Nephron (organoid): Measurements from ENCODE around the gene SH3BP1.
"Not testable (repeated sequence)": the region's sequence is repeated elsewhere in the genome, so short reads cannot be mapped to it uniquely, and the experiment has no call there.

Experiments used
- H3K27ac Mint-ChIP-seq, 3 experiments: 2 replicates each; pipeline ENCODE4 v1.8.0; 2020; ENCODE audit warnings: mixed read lengths in 3 of 3, mild to moderate bottlenecking in 2 of 3, moderate library complexity in 1 of 3
- H3K27me3 Mint-ChIP-seq: 2 replicates; pipeline ENCODE4 v1.8.0; 2021; ENCODE audit warnings: low read depth, mild to moderate bottlenecking, moderate library complexity, mixed read lengths
- H3K36me3 Mint-ChIP-seq: 2 replicates; pipeline ENCODE4 v1.8.0; 2020; ENCODE audit warnings: low read depth, mixed read lengths
- H3K4me1 Mint-ChIP-seq: 2 replicates; pipeline ENCODE4 v1.8.0; 2020; ENCODE audit warnings: mixed read lengths
- H3K4me3 Mint-ChIP-seq, 3 experiments: 2 replicates each; pipeline ENCODE4 v1.8.0; 2020; ENCODE audit warnings: mild to moderate bottlenecking in 3 of 3, mixed read lengths in 3 of 3, moderate library complexity in 2 of 3
- H3K9me3 Mint-ChIP-seq: 2 replicates; pipeline ENCODE4 v1.8.0; 2020; ENCODE audit warnings: mixed read lengths
- CTCF ChIP-seq, 3 experiments: fragments of 200-600 bp; sonication (generic); IDR thresholded peaks; one replicate each; pipeline ENCODE4 v1.5.0; 2021; ENCODE audit warnings: antibody characterized with exemption in 3 of 3; ENCODE audit not compliant: unreplicated experiment in 3 of 3

The SH3BP1 gene

DNA sequence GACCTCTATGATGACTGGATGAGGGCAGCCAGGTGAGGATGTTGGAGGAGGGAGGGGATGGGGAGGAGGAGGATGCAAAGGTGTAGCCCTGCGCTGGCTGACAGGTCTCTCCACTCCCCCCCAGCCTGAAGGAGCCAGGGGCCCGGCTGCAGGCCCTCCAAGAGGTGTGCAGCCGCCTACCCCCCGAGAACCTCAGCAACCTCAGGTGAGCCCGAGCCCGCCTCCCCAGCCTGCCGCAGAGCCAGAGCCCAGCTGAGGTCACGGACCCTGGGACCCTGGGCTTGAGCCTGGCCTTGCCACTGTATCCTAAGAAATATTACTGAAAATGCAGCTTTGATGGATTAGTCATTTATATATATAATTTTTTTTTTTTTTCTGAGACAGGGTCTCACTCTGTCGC lies 7.8 kb downstream of the SH3BP1 start:
- TF ChIP-seq CTCF (IDR thresholded peaks at IDR 0.05; ENCODE audit: unreplicated experiment in 3 of 3), result no peak
- Mint-ChIP-seq H3K27me3 (no peaks in the 10 kb centered on the region), H3K27ac (no peak overlapping the region), H3K9me3 (no peaks in the 10 kb centered on the region), H3K4me3 (no peak overlapping the region), H3K4me1 (peaks cover 8% of the 10 kb centered on the region), H3K36me3 (peaks cover 41% of the 10 kb centered on the region)

- Mint-ChIP-seq H3K27me3 (no peaks in the 10 kb centered on the region), H3K4me1 (peaks cover 8% of the 10 kb centered on the region), H3K4me3 (no peak overlapping the region), H3K27ac (no peak overlapping the region), H3K36me3 (peaks cover 46% of the 10 kb centered on the region), H3K9me3 (no peaks in the 10 kb centered on the region)
- no peak for TF ChIP-seq CTCF (IDR thresholded peaks at IDR 0.05; ENCODE audit: unreplicated experiment in 3 of 3)
These were observed 8.5 kb downstream of the SH3BP1 start for GRCh38 chr22:37647928-37648327.

- Mint-ChIP-seq H3K27ac (no peak overlapping the region), H3K36me3 (peaks cover 40% of the 10 kb centered on the region), H3K4me3 (no peak overlapping the region), H3K9me3 (no peaks in the 10 kb centered on the region), H3K27me3 (no peaks in the 10 kb centered on the region), H3K4me1 (no peaks in the 10 kb centered on the region)
- TF ChIP-seq CTCF (IDR thresholded peaks at IDR 0.05; ENCODE audit: unreplicated experiment in 3 of 3), result no peak
These were observed 11.1 kb downstream of the SH3BP1 start for GRCh38 chr22:37650463-37651136.

DNA sequence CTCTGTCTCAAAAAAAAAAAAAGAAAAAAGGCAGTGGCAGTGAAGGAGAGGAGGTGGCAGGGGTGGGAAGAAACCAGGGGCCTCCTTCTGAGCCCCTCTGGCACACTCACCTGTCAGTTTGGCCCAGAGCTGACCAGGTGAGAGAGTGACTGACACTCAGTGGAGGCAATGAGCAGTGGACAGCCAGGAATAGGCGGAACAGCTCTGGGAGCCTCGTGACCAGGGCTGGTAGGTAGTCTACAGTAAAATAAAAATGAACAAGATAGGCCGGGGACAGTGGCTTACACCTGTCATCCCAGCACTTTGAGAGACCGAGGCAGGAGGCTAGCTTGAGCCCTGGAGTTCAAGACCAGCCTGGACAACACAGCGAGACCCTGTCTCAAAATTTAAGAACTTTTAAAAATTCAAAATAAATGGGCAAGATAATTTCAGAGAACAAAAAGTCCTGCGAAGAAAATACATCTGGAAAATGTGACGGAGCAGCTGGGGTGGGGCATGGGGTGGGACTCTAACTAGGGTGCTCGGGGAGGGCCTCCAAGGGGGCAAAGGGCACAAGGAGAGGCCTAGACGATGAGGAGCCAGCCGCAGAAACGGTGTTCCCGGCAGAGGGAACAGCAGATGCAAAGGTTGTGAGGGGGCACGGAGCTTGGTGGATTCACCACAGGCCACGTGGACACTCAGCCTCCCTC lies 15.2 kb downstream of the SH3BP1 start:
- Mint-ChIP-seq H3K4me3 (no peak overlapping the region), H3K27me3 (no peaks in the 10 kb centered on the region), H3K27ac (no peak overlapping the region), H3K4me1 (peaks cover 13% of the 10 kb centered on the region), H3K9me3 (no peaks in the 10 kb centered on the region), H3K36me3 (peaks cover 29% of the 10 kb centered on the region)
- no peak for TF ChIP-seq CTCF (IDR thresholded peaks at IDR 0.05; ENCODE audit: unreplicated experiment in 3 of 3)

DNA sequence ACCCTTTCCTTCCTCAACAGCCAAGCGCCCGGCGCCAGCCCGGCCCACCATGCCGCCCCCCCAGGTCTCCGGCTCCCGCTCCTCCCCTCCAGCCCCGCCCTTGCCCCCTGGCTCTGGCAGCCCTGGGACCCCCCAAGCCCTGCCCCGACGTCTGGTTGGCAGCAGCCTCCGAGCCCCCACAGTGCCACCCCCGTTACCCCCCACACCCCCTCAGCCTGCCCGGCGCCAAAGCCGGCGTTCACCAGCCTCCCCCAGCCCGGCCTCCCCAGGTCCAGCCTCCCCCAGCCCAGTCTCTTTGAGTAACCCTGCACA lies 15.7 kb downstream of the SH3BP1 start:
- H3K9me3 Mint-ChIP-seq, result no peaks in the 10 kb centered on the region
- no peak for TF ChIP-seq CTCF (IDR thresholded peaks at IDR 0.05; ENCODE audit: unreplicated experiment in 3 of 3)
- H3K27me3 Mint-ChIP-seq, result no peaks in the 10 kb centered on the region
- no peak overlapping the region for H3K27ac Mint-ChIP-seq
- peaks cover 18% of the 10 kb centered on the region for H3K4me1 Mint-ChIP-seq
- no peak overlapping the region for H3K4me3 Mint-ChIP-seq
- peaks cover 24% of the 10 kb centered on the region for H3K36me3 Mint-ChIP-seq

DNA sequence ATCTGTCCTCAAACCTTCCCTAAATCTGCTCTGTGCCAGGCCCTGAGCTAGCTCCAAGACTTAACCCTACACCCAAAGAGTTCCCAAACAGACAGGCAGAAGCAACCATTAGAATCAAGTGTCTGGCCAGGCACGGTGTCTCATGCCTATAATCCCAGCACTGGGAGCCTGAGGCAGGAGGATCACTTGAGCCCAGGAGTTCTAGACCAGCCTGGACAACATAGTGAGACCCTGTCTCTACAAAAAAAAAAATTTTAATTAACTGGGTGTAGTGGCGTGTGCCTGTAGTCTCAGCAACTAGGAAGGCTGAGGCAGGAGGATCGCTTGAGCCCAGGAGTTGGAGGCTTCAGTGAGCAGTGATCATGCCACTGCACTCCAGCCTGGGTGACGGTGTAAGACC lies 17.1 kb downstream of the SH3BP1 start:
- H3K27ac Mint-ChIP-seq, result peak overlapping the region; percentile 7 to 52 (median 37)

More for the DNA sequence above, 17.1 kb downstream of the SH3BP1 start:
- H3K27me3 Mint-ChIP-seq, H3K9me3 Mint-ChIP-seq: not testable (repeated sequence)
- Mint-ChIP-seq H3K4me3 (peak overlapping the region in 1 of 3 experiments; percentile 51), H3K36me3 (peaks cover 16% of the 10 kb centered on the region), H3K4me1 (peaks cover 32% of the 10 kb centered on the region)
